NCI-H1694 (cell line): ENCODE measurements around the gene SLC7A11.

Experiments used
- DNase-seq: peaks from one replicate; lab custom pipeline; 2025; lab: John Stamatoyannopoulos, UW

The SLC7A11 gene

GRCh38 chr4:138242076-138242833, at the start of gene SLC7A11:
Gene SLC7A11, minus strand, starts transcription at chr4:138242349. Its CDS starts 280 bp downstream, at chr4:138242069.
- no peak for DNase-seq

- DNase-seq: no peak
Observed at GRCh38 chr4:138291431-138291830, 49.3 kb upstream of the SLC7A11 start.

DNA sequence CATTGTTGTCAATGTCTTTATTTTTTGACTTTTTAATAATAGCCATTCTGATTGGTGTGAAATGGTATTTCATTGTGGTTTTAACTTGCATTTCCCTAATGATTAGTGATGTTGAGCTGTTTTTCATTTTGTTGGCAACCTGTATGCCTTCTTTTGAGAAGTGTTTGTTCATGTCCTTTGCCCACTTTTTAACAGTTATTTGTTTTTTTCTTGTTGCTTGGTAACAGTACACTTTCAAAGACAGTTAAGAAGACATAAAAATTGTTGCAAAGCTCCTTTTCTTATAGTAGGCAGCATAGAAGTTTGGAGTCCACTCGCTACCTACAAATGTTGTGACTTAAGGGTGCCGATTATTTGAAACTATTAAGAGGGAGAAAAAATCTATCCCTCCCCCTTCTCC, 48.7 kb upstream of the SLC7A11 start:
- DNase-seq: no peak

DNA sequence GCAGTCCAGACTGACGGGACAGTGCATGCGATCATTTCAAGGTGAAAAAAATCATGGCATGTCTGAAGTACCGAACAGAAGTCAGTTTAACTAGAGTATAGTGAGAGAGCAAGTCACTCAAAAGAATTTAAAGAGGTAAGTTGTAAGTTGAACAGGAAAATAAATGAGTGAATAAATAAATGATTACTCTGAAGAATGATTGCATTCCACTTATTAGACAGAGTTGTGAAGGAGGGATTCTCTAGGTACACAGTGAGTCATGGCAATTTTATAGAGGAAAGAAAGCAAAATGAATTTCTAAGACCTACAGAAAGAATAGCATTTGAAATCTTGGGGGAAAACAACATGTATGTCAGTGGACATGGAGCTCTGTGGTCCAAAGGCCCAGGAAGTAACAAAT, 37.1 kb upstream of the SLC7A11 start:
- no peak for DNase-seq

DNA sequence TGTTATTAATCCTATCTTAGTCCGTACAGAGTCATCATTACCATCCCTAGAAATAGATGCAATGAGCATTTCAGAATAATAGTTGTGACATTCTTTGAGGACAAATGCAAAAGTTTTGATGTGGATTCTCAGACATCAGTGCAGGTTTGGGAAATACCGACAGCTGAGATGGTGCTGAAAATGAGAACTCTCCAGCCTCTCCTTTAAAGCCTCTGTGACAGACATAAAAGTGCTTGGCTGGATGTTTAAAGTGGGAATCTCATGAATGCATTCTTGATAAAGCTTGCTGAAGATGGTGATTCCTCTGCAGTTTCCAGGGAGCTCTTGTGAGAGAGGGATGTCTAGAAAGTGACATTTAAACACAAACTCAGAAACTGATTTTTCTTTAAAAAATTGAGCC, 35.0 kb upstream of the SLC7A11 start:
- no peak for DNase-seq

GRCh38 chr4:138275963-138276621, 33.9 kb upstream of the SLC7A11 start:
- DNase-seq: no peak

DNA sequence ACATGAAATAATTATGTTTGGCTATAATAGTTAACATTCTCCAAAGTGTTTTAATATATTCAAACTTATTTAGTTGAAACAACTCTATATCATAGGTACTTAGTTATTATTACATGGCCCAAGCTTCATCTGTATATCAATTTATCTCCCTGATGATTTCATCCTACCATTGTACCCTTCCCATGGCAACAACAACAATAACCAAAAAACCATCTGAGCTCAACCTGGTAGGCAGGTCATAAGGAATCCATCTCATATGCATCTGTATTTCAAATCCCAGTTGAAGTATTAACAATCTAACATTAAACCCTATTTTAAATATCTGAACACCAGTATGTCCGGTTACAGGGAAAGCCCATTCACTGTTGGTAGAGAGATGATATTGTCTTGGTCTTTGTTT, 33.1 kb upstream of the SLC7A11 start:
- no peak for DNase-seq

DNA sequence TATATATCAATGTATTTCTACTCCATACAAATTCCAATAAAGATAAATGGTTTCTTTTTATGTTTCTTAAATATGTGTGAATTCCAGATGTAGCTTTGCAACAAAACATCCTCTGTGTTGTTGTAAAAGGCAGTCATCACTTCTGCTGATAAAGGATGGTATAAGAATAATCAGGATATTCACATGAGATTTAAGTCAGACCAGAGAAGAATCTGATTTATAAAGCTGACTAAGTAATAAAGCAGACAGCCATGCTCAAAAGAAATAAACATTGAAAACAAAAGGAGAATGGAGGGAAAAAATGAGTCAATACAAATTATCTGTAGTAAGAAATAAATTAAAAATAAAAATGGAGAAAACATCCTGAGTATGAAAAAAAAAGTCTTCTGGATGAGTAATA, 27.0 kb upstream of the SLC7A11 start:
- DNase-seq: no peak

- no peak for DNase-seq
Observed at GRCh38 chr4:138267835-138268234, 25.7 kb upstream of the SLC7A11 start.

GRCh38 chr4:138266948-138267347, 24.8 kb upstream of the SLC7A11 start:
- no peak for DNase-seq

DNA sequence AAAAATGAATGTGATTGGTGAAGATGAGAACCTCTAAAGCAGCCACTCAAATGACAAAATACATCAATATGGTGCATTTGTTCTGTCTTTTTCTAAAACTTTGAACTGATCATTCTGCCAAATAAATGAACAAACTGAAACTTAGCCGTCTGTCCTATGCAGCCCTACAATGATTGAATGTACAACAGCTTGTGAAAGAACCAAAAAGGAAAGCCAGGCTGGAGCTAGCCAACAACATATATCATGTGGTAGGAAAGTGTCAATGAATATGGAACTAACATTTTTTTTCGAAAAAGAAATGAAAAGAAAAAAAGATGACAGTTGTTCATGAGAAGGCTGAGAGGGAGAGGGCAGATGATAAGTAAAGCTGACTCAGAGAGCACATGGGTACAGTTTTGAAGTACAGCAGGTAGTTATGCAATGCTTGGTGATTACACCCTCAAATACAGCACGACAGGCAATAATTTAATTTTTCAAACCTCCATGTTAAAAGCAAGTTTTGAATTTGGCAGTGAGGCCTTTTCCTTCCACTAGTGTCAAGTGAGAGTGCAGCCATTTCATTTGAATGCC, 21.2 kb upstream of the SLC7A11 start:
- no peak for DNase-seq

DNA sequence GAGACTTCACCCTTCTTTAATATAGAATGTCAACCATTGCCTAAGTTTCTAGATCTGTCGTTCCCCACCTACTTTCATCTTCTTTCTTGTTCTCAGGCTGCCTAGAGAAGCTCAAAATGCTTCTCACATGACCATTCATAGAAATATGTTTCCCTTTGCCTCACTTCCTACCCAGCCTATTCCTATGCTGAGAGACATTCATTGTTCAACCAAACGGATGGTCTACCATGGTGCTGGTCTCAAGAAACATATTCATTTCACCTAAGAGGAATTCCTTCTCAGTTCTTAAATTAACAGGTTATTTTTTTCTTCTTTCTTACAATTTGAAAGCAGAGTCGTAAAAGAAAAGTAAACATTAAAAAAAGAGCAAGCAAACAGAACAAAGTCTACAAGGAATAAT, 20.3 kb upstream of the SLC7A11 start:
- no peak for DNase-seq

GRCh38 chr4:138262030-138262429, 19.9 kb upstream of the SLC7A11 start:
- DNase-seq: no peak

DNA sequence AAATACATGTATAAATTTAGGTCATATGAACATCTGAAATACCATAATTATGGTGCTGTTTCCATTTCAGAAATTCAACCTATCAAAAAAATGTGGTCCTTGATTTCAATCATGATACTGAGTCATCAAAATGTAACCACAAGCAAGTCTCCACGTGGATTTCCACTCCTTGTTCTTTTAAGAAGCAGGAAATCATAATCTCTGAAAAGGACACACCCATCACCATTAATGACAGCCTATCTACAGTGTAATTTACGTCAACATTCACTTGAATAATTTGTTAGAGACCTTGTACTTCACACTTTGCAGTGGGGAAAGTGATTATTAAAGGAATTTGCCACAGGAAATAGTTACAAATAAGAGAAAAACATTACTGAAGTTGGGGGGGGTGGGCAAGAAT, 17.7 kb upstream of the SLC7A11 start:
- DNase-seq: no peak

- DNase-seq: no peak
Observed at GRCh38 chr4:138259271-138259670, 17.1 kb upstream of the SLC7A11 start.

DNA sequence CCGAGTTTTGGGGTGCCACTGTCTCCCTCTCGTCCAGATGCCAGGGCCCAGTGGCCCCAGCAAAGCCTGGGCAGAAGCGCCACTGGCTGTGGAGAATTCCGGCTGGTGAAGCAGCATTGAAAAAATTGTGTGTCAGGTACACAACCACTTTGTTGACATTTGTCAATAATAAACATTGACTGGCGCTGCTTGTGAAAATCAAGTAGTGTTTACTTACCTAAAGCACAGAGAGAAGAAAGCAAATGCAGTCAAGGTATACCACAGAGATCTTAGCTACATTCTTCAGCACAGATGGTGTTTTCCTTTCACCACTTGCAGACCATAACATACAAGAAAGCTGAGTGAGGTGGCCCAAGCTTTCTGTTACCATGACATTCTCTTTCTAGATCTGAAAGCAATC, 14.5 kb upstream of the SLC7A11 start:
- DNase-seq: no peak

DNA sequence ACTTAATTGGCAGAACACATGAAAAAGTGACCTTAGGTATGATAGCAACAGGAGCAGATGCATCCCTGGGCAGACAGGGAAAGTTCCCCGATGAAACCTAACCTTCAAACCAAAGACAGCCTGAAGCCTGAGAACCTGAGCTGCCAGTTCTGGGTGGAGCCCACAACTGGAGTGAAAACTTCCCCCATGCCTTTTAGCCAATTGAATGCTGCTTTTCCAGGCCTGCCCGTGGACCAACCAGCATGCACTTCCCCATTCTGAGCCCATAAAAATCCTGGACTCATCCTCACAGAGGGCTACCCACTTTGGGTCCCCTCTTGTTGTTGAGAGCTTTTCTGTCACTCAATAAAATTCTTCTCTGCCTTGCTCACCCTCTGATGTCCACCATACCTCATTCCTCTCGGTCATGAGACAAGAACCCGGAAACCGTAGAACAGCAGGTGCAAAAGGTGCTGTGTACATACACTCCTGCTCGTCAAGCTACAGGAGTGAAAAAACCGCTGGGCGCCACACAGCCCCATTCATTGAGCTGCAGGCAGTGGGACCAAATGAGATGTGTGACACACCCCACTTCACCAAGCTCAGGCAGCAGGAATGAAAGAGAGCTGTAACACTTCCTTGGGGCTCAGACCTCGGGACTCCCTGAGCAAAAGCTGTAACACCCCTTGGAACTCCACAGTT, 13.9 kb upstream of the SLC7A11 start:
- no peak for DNase-seq

GRCh38 chr4:138252551-138252950, 10.4 kb upstream of the SLC7A11 start:
- DNase-seq: no peak

GRCh38 chr4:138251938-138252337, 9.8 kb upstream of the SLC7A11 start:
- no peak for DNase-seq

DNA sequence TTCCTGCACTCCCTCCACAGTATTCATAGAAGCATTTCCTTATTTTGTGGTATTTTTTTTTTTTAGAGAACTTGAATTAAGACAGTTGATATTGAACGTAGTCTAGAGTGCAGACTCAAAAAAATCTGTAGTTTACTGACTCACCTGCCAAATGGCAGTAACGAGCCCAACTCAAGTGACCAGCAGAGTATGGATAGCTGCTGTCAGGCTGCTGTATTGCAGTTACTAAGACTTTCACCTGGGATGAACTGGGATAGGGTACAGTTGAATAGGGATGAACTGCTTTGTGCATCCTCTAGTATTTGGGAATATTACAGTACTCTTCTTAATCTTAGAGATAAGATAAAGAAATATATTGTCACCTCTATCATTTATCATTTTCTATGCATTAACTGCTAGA, 7.0 kb upstream of the SLC7A11 start:
- no peak for DNase-seq

GRCh38 chr4:138248058-138248457, 5.9 kb upstream of the SLC7A11 start:
- DNase-seq: no peak

DNA sequence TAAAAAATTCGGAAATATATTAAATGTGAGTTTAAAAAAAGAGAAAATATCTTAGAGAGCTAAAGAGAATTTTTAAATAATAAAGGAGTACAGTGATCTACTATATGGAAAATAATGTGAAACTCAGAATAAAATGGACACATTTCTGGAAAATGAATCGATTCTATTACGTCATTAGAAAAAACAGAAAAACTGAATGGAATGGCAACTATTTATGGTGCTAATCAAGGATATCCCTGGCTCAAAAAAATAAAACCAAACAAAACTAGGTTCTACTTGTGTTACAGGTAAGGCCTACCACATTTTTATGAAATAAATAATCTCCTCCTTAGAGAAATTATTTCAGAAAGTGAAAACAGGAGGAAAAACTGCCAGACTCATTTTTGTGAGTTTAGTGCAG, 5.5 kb upstream of the SLC7A11 start:
- no peak for DNase-seq

DNA sequence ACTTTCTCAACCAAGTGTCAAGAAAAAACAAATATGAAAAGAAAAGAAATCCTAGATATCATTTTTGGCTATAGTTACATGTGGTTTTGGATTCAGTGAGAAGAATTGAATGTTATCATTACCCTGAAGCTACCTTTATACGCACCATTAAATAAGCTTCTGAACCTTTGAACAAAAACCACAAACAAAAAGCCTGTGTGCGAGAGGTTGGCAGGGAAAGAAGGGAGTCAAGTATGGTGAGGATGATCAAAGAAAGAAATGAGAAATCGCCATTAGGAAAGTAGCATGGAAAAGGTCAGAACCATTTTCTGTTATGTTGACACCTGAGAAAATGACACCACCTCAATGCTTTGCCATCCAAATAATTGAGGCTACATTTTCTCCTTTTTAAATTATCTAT, 1.2 kb upstream of the SLC7A11 start:
- DNase-seq: no peak
